PFSK-1 (cell line): Measurements from ENCODE around the gene KARS1.

ENCODE experiments used
- FOXP2 ChIP-seq: optimal IDR thresholded peaks from 2 replicates; pipeline ENCODE3; 2011; ENCODE audit warnings: borderline replicate concordance, control low read depth, inconsistent platforms; ENCODE audit not compliant: insufficient read depth; ENCODE audit errors: extremely low read length, extremely low read depth
- POLR2AphosphoS5 ChIP-seq: IDR thresholded peaks from 2 replicates; pipeline ENCODE4 v1.6.1; 2012; ENCODE audit warnings: low read depth, mild to moderate bottlenecking, control low read depth, low read length, moderate library complexity

DNA sequence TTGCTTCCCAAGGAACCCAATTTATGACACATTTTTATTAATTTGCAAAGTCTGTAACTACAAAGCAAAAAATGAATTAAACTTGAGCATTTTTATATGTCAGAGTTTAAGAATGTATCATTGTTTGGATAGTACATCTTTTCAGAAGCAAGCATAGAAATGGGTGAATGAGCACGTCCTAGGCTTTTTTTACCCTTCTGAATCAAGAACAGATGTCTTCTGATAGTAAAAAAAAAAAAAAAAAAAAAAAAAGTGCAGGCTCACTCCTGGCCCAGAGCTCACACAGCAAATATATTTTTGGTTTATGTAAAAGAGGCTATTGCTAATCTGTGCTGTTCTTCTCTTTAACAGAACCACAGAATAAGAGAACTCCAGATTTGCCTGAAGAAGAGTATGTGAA lies 6.5 kb upstream of the KARS1 start:
- TF ChIP-seq POLR2AphosphoS5 (no peak), FOXP2 (no peak)
